Psoas muscle (tissue), 8 donors: ENCODE results near the gene PBX4. TPM values are rescaled to one million over a fixed set of nuclear protein-coding genes. Genes with fewer than 3 reads are reported as not detected.
A peak's percentile ranks its signal among the peaks of the same experiment; 100 is the strongest.

ENCODE experiments used
- ATAC-seq, 4 donors: fragments of 200-7000 bp; cut with Tn5 transposase; one replicate each; pipeline ENCODE4 v1.9.1; 2020; ENCODE audit warnings: moderate library complexity in 3 of 4, mild to moderate bottlenecking in 2 of 4
- DNase-seq, 2 donors: peaks; one replicate each; pipeline ENCODE4 v3.0.0-alpha.2; 2020
- H3K27ac ChIP-seq: fragments of 200-600 bp; one replicate; pipeline ENCODE4 v1.8.0; 2022
- H3K27me3 ChIP-seq, 3 donors: fragments of 200-600 bp in 1 of 3; one replicate each; pipeline versions ENCODE4 v1.6.1 to v1.8.0; 2013 to 2022; ENCODE audit warnings: low read length in 2 of 3, mild to moderate bottlenecking in 2 of 3, moderate library complexity in 1 of 3; ENCODE audit not compliant: insufficient read depth in 3 of 3
- H3K36me3 ChIP-seq, 2 donors: fragments of 200-600 bp in 1 of 2; one replicate each; pipeline versions ENCODE4 v1.6.1 to v1.8.0; 2013 to 2022; ENCODE audit warnings: low read depth in 1 of 2, mild to moderate bottlenecking in 1 of 2, moderate library complexity in 1 of 2; ENCODE audit not compliant: insufficient read depth in 1 of 2
- H3K4me1 ChIP-seq: fragments of 200-600 bp; one replicate; pipeline ENCODE4 v1.8.0; 2022
- H3K4me3 ChIP-seq: fragments of 200-600 bp; one replicate; pipeline ENCODE4 v1.8.0; 2022; ENCODE audit warnings: mild to moderate bottlenecking
- H3K9me3 ChIP-seq: fragments of 200-600 bp; one replicate; pipeline ENCODE4 v1.8.0; 2022
- CTCF ChIP-seq: fragments of 200-600 bp; IDR thresholded peaks from one replicate; pipeline ENCODE4 v1.8.0; 2022; ENCODE audit warnings: antibody characterized with exemption
- WGBS, 3 donors: extraction: QIAGEN DNeasy Blood & Tissue Kit; methylation state at CpG; one replicate each; pipeline versions ENCODE4 v1.1.6 to v1.1.7; 2013; 5-methylcytosine and 5-hydroxymethylcytosine counted together
- intact Hi-C, 2 donors: fragments of 100-400 bp; cut with DNase I; formaldehyde crosslinking; loops; one replicate each; pipeline versions ENCODE4 v1.11.0 to v1.14.2; 2022
- polyA plus RNA-seq, 3 donors: library from polyadenylated mRNA; stranded (reverse); fragments of 200-250 nt; gene quantifications; one replicate each; pipeline ENCODE4 v1.2.3, GENCODE V29; 2013
- total RNA-seq, 4 donors: library from RNA; stranded (reverse); fragmentation: NEBNext Ultra II Directional in 2 of 4; extraction: Animal tissue kit (Norgen Biotek cat#: 25700) in 2 of 4; gene quantifications; one replicate each; pipeline versions ENCODE4 v1.2.1 to v1.2.4, GENCODE V29; 2021 to 2023
- donor health status: healthy with polysubstance abuse.
- donor health status: DM: no; HTN: no; CAD: no; lungs with moderate emphysema.
- donor health status: Bipolar disorder and iron deficiency.
- donor health status: healthy.
- donor health status: DM: yes; HTN: yes; CAD: no.
- donor health status: DM: no; HTN: no; CAD: no.
- donor health status: DM: no; HTN: no; CAD: no.
- donor health status: DM: yes; HTN: yes; CAD: no.

The PBX4 gene
- total and polyA plus RNA-seq, 7 donors: 0.06 to 0.17 (median 0.08) TPM; not detected in 4

- DNase-seq: no peak
- peaks cover 14% of the 10 kb centered on the region for H3K4me1 ChIP-seq
- 74 to 76% (median 75%) methylated on average over 8 of the region's 8 CpGs for WGBS, 3 donors
- H3K9me3 ChIP-seq: no peaks in the 10 kb centered on the region
- no peak for TF ChIP-seq CTCF
- no peak overlapping the region for H3K27ac ChIP-seq
- no peaks in the 10 kb centered on the region for H3K27me3 ChIP-seq
- H3K4me3 ChIP-seq: peak overlapping the region; percentile 99
- peaks cover 0 to 32% of the 10 kb centered on the region in 2 donors for H3K36me3 ChIP-seq
- intact Hi-C loops: loop anchor here in 1 of 2 donors (5.0 kb wide), 1 partner anchor 115 kb away; no protein-coding TSS in a partner anchor
- no peak for ATAC-seq
Measured at GRCh38 chr19:19662344-19662743, 43.9 kb upstream of the PBX4 start.

GRCh38 chr19:19661675-19662251, 43.3 kb upstream of the PBX4 start:
- ATAC-seq (no peak), DNase-seq (no peak)
- peak overlapping the region; percentile 99 for H3K4me3 ChIP-seq
- intact Hi-C loops: loop anchor here in 1 of 2 donors (5.0 kb wide), 1 partner anchor 116 kb away; no protein-coding TSS in a partner anchor
- H3K27ac ChIP-seq: no peak overlapping the region
- H3K36me3 ChIP-seq: peaks cover 1 to 38% of the 10 kb centered on the region in 2 donors
- H3K9me3 ChIP-seq: no peaks in the 10 kb centered on the region
- 64 to 69% (median 67%) methylated on average over 18 of the region's 18 CpGs for WGBS, 3 donors
- TF ChIP-seq CTCF: no peak
- peaks cover 14% of the 10 kb centered on the region for H3K4me1 ChIP-seq
- no peaks in the 10 kb centered on the region for H3K27me3 ChIP-seq

- no peak for TF ChIP-seq CTCF
- DNase-seq (no peak), ATAC-seq (no peak)
- WGBS, 3 donors: 77 to 84% (median 81%) methylated on average over 10 of the region's 10 CpGs
- H3K4me3 ChIP-seq: no peak overlapping the region
- no peak overlapping the region for H3K27ac ChIP-seq
- no peaks in the 10 kb centered on the region for H3K27me3 ChIP-seq
- peaks cover 14% of the 10 kb centered on the region for H3K4me1 ChIP-seq
- peaks cover 5 to 44% of the 10 kb centered on the region in 2 donors for H3K36me3 ChIP-seq
- H3K9me3 ChIP-seq: no peaks in the 10 kb centered on the region
- intact Hi-C loops: loop anchor here in 1 of 2 donors (5.0 kb wide), 1 partner anchor 116 kb away; no protein-coding TSS in a partner anchor
Measured at GRCh38 chr19:19661141-19661674, 42.7 kb upstream of the PBX4 start.

- no peak overlapping the region for H3K4me3 ChIP-seq
- WGBS, 3 donors: 84 to 86% (median 86%) methylated on average over 17 of the region's 17 CpGs
- no peak overlapping the region for H3K27ac ChIP-seq
- no peaks in the 10 kb centered on the region for H3K27me3 ChIP-seq
- intact Hi-C loops: loop anchor here in 1 of 2 donors (5.0 kb wide), 1 partner anchor 118 kb away; no protein-coding TSS in a partner anchor
- DNase-seq (no peak), ATAC-seq (no peak)
- no peak for TF ChIP-seq CTCF
- H3K36me3 ChIP-seq: peaks cover 8 to 58% of the 10 kb centered on the region in 2 donors
- H3K4me1 ChIP-seq: peaks cover 14% of the 10 kb centered on the region
- H3K9me3 ChIP-seq: no peaks in the 10 kb centered on the region
Measured at GRCh38 chr19:19659646-19660245, 41.3 kb upstream of the PBX4 start.
